Measurements from ENCODE around the gene BPHL. TPM values are rescaled to one million over a fixed set of nuclear protein-coding genes. Genes with fewer than 3 reads are reported as not detected.

Gene BPHL
- total RNA-seq, 1 donor from 2014 or later = 10.3 TPM

DNA sequence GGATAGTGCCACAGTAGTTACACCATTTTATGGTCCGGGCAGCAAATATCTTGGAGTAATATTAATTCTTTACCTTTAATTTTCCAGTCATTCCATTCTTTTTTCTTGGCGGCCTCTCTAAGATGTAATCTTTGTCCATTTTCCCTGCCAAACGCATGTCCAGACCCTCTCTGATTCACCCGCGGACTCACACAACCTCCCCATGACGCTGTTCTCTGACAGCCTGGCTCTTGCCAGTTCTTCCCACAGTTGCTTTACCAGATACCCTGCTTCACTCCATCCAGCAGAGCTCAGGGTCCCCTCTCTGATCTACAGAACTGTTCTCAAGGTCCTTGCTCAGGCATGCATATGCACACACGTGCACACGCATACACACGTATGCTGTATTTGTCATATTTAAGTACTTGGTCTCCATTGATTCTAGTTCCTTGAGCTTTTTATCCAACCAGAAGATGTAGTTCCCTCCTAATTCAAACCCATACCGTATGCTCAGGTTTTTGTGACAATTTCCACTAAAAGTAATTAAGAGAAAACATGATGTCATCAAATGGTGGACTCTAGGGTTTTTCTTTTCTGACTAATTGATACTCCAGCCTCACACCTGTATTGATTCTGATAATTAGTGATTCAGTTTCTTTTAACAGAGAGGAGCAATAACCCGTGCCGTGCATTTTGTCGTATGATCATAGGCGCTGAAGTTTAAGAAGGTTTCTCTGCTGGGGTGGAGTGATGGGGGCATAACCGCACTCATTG lies 10.0 kb downstream of the BPHL start:
- intact Hi-C loops (cut with DNase I) = no loop called here

DNA sequence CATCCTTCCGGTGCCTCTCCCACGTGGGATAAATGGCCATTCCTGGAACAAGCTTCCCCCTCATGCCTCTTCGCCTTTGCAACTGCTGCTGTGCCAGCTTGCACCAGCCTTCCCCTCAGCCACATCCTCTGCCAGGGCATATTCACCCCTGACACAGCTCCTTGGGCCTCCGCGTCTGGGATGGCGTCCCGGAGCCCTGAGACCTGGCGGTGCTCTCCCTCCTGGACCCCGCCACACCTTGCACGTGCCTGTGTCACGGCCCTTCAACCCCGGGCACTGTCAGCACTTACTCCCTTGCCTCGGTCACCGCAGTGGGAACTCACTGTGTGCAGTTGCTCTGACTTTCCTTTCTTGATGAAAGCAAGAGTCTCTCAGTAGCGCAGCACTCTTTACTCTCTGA lies 13.2 kb downstream of the BPHL start:
- Histone ChIP-seq H3K4me3 (no peak overlapping the region), H3K4me1 (no peaks in the 10 kb centered on the region), H3K36me3 (peaks cover 0 to 36% of the 10 kb centered on the region in 2 donors), H3K9me3 (no peaks in the 10 kb centered on the region), H3K27me3 (no peaks in the 10 kb centered on the region), H3K27ac (no peak overlapping the region)
- intact Hi-C loops (cut with DNase I) = no loop called here
- no peak for DNase-seq (ENCODE audit: extremely low spot score in 2 of 2)
- TF ChIP-seq POLR2A (IDR thresholded peaks at IDR 0.05) (no peak), POLR2AphosphoS5 (IDR thresholded peaks at IDR 0.05; ENCODE audit: insufficient read depth in 1 of 2, low read depth in 1 of 2) (no peak)
- TF ChIP-seq, protein P1, sequence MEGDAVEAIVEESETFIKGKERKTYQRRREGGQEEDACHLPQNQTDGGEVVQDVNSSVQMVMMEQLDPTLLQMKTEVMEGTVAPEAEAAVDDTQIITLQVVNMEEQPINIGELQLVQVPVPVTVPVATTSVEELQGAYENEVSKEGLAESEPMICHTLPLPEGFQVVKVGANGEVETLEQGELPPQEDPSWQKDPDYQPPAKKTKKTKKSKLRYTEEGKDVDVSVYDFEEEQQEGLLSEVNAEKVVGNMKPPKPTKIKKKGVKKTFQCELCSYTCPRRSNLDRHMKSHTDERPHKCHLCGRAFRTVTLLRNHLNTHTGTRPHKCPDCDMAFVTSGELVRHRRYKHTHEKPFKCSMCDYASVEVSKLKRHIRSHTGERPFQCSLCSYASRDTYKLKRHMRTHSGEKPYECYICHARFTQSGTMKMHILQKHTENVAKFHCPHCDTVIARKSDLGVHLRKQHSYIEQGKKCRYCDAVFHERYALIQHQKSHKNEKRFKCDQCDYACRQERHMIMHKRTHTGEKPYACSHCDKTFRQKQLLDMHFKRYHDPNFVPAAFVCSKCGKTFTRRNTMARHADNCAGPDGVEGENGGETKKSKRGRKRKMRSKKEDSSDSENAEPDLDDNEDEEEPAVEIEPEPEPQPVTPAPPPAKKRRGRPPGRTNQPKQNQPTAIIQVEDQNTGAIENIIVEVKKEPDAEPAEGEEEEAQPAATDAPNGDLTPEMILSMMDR (IDR thresholded peaks at IDR 0.05) = no peak

More for the DNA sequence above, 10.0 kb downstream of the BPHL start:
- Histone ChIP-seq H3K4me1 (no peaks in the 10 kb centered on the region), H3K27ac (no peak overlapping the region), H3K9me3 (no peaks in the 10 kb centered on the region), H3K36me3 (peaks cover 0 to 28% of the 10 kb centered on the region in 2 donors), H3K27me3 (no peaks in the 10 kb centered on the region), H3K4me3 (no peak overlapping the region)
- no peak for DNase-seq (ENCODE audit: extremely low spot score in 2 of 2)
- TF ChIP-seq, protein P1 (IDR thresholded peaks at IDR 0.05) = no peak
- TF ChIP-seq POLR2A (IDR thresholded peaks at IDR 0.05) (no peak), POLR2AphosphoS5 (IDR thresholded peaks at IDR 0.05; ENCODE audit: insufficient read depth in 1 of 2, low read depth in 1 of 2) (no peak)

DNA sequence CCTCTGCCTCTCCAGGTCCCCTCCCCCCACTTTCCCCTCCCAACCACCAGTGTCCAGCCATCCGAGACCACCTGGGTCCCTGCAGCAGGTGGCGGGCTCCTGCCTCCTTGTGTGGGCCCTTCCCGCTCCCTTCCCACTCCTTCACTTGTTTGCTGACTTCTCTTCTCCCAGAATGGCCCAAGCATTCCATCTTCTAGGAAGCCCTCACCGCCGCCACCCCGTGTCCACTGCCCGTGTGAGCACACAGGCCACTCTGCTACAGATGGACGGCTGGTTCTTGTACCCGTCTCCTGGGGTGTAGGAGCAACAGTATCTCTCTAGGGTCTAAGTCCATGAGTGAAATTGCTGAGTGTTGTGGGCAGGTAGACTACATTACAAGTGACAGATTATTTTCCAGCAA lies 15.0 kb downstream of the BPHL start:
- H3K36me3 ChIP-seq = peaks cover 0 to 45% of the 10 kb centered on the region in 2 donors
- intact Hi-C loops (cut with DNase I) = no loop called here
- peaks cover 1% of the 10 kb centered on the region for H3K4me1 ChIP-seq
- TF ChIP-seq, protein P1 (IDR thresholded peaks at IDR 0.05) = no peak
- TF ChIP-seq POLR2A (IDR thresholded peaks at IDR 0.05) = no peak
- DNase-seq (ENCODE audit: extremely low spot score in 2 of 2) = no peak
- no peaks in the 10 kb centered on the region for H3K27me3 ChIP-seq
- H3K4me3 ChIP-seq = no peak overlapping the region
- H3K9me3 ChIP-seq = no peaks in the 10 kb centered on the region
- no peak overlapping the region for H3K27ac ChIP-seq

DNA sequence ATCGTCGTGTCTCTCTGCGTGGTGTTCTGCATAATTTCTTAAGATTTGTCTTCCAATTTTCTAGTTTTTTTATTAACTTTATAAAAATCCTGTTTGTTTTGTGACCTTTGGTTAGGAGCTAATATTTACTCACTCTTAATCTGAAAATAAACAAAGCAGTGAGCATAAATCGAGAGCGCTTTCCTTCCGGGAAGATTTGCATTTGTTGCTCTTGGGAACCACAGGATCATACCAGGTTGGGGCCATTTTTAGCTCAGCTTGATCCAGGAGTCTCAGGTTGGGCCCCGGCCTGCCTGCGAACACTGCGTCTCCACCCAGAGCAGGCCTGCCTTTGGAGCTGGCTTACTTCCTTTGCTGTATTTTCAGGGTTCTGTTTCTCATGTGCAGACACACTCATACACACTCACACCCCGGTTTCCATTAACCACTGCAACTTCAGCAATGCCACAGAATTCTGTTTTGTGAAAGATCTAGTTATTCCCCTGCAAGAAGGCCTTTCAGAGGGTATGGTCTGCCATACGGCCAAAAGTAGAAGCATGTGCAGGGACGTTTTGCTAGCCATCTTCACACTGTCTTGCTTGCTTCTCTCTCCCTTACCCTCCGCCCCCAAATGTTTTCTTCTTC lies 17.3 kb downstream of the BPHL start:
- no peak for DNase-seq (ENCODE audit: extremely low spot score in 2 of 2)
- Histone ChIP-seq H3K36me3 (peaks cover 0 to 37% of the 10 kb centered on the region in 2 donors), H3K4me3 (no peak overlapping the region), H3K27ac (no peak overlapping the region), H3K27me3 (no peaks in the 10 kb centered on the region), H3K4me1 (peaks cover 14% of the 10 kb centered on the region), H3K9me3 (no peaks in the 10 kb centered on the region)
- intact Hi-C loops (cut with DNase I) = no loop called here
- TF ChIP-seq POLR2AphosphoS5 (IDR thresholded peaks at IDR 0.05; ENCODE audit: insufficient read depth in 1 of 2, low read depth in 1 of 2) (no peak), POLR2A (IDR thresholded peaks at IDR 0.05) (no peak)
- TF ChIP-seq, protein P1 (IDR thresholded peaks at IDR 0.05) = no peak

Data from vagina (tissue), 2 donors.